Upper lobe of left lung (tissue), 6 donors: ENCODE measurements around the gene KARS1. TPM values are rescaled to one million over a fixed set of nuclear protein-coding genes. Genes with fewer than 3 reads are reported as not detected.

ENCODE experiments used
- ATAC-seq, 2 donors: fragments of 200-7000 bp; cut with Tn5 transposase; one replicate each; pipeline ENCODE4 v1.9.1; 2022; ENCODE audit warnings: mild to moderate bottlenecking in 2 of 2, moderate library complexity in 2 of 2; ENCODE audit not compliant: low FRiP score in 2 of 2
- DNase-seq, 2 donors: peaks; one replicate each; pipeline ENCODE4 v3.0.0-alpha.2; 2019 to 2020
- H3K27ac ChIP-seq, 4 donors: fragments of 200-600 bp; sonication (generic); one replicate each; pipeline ENCODE4 v1.5.1; 2016 to 2019
- H3K27me3 ChIP-seq, 4 donors: fragments of 200-600 bp; sonication (generic); one replicate each; pipeline ENCODE4 v1.5.1; 2017 to 2019
- H3K36me3 ChIP-seq, 4 donors: fragments of 200-600 bp; sonication (generic); one replicate each; pipeline ENCODE4 v1.5.1; 2016 to 2019
- H3K4me1 ChIP-seq, 4 donors: fragments of 200-600 bp; sonication (generic); one replicate each; pipeline ENCODE4 v1.5.1; 2018 to 2019
- H3K4me3 ChIP-seq, 4 donors: fragments of 200-600 bp; sonication (generic); one replicate each; pipeline ENCODE4 v1.5.1; 2017 to 2019; ENCODE audit warnings: mild to moderate bottlenecking in 2 of 4, moderate library complexity in 1 of 4
- H3K9me3 ChIP-seq, 4 donors: fragments of 200-600 bp; sonication (generic); one replicate each; pipeline ENCODE4 v1.5.1; 2018 to 2019
- CTCF ChIP-seq, 6 experiments: fragments of 450-650 bp in 4 of 6; fragments of 200-600 bp in 2 of 6; sonication (generic) in 2 of 6; IDR thresholded peaks; one replicate each; pipeline ENCODE4 v1.5.1; 2016 to 2019; ENCODE audit warnings: antibody characterized with exemption in 6 of 6
- EP300 ChIP-seq, 4 donors: sonication (generic); formaldehyde crosslinking; IDR thresholded peaks; one replicate each; pipeline ENCODE4 v1.5.1; 2017; ENCODE audit warnings: antibody characterized with exemption in 4 of 4, control low read depth in 2 of 4
- POLR2A ChIP-seq, 4 donors: fragments of 450-650 bp; IDR thresholded peaks; one replicate each; pipeline ENCODE4 v1.5.1; 2016 to 2017; ENCODE audit warnings: antibody characterized with exemption in 4 of 4, mild to moderate bottlenecking in 2 of 4
- POLR2AphosphoS5 ChIP-seq, 2 donors: sonication (generic); formaldehyde crosslinking; IDR thresholded peaks; one replicate each; pipeline ENCODE4 v1.5.1; 2017; ENCODE audit warnings: antibody characterized with exemption in 2 of 2
- WGBS, 2 donors: methylation state at CpG; one replicate each; pipeline ENCODE4 v1.1.5; 2017 to 2018; 5-methylcytosine and 5-hydroxymethylcytosine counted together
- total RNA-seq, 6 donors: library from RNA; depleted of rRNA in 4 of 6; stranded (reverse); fragments of >200 nt in 4 of 6; gene quantifications; one replicate each; pipeline versions ENCODE4 v1.1.0 to v1.2.1, GENCODE V29; 2016 to 2021
- donor health status: DM: no; HTN: no; CAD: no; lungs with moderate emphysema.
- donor health status: DM: no; HTN: yes; CAD: no; lungs with severe emphysema.

The KARS1 gene
- total RNA-seq, 6 donors from 2014 or later, result 59.4 to 94.2 (median 86.3) TPM

GRCh38 chr16:75617121-75617520 is 30.3 kb downstream of the KARS1 start:
- H3K4me1 ChIP-seq, result peaks cover 6 to 14% (median 8%) of the 10 kb centered on the region in 4 donors
- DNase-seq (no peak), ATAC-seq (no peak)
- H3K27me3 ChIP-seq, result no peaks in the 10 kb centered on the region
- 90 to 93% methylated on average over 3 of the region's 3 CpGs for WGBS, 2 donors
- H3K36me3 ChIP-seq, result peaks cover under 1 to 70% (median 59%) of the 10 kb centered on the region in 4 donors
- peak overlapping the region in 1 of 4 donors; percentile 28 for H3K27ac ChIP-seq
- no peak overlapping the region for H3K4me3 ChIP-seq
- TF ChIP-seq EP300 (IDR thresholded peaks at IDR 0.05), result no peak
- no peak for TF ChIP-seq POLR2A (IDR thresholded peaks at IDR 0.05)
- TF ChIP-seq POLR2AphosphoS5 (IDR thresholded peaks at IDR 0.05), result no peak
- TF ChIP-seq CTCF (IDR thresholded peaks at IDR 0.05), result no peak
- no peaks in the 10 kb centered on the region for H3K9me3 ChIP-seq

- Histone ChIP-seq H3K4me1 (peaks cover under 1 to 8% (median 2%) of the 10 kb centered on the region in 4 donors), H3K27ac (peak overlapping the region in 1 of 4 donors; percentile 28), H3K9me3 (no peaks in the 10 kb centered on the region), H3K4me3 (no peak overlapping the region), H3K36me3 (peaks cover 2 to 76% (median 65%) of the 10 kb centered on the region in 4 donors), H3K27me3 (no peaks in the 10 kb centered on the region)
- ATAC-seq, result no peak
- TF ChIP-seq POLR2A (IDR thresholded peaks at IDR 0.05) (no peak), POLR2AphosphoS5 (IDR thresholded peaks at IDR 0.05) (no peak), EP300 (IDR thresholded peaks at IDR 0.05) (no peak)
- WGBS, 2 donors, result 89 to 97% methylated on average over 4 of the region's 4 CpGs
- DNase-seq, result no peak
Measured at GRCh38 chr16:75616521-75617010, 30.9 kb downstream of the KARS1 start.

- Histone ChIP-seq H3K27ac (no peak overlapping the region), H3K27me3 (no peaks in the 10 kb centered on the region), H3K36me3 (peaks cover 4 to 85% (median 67%) of the 10 kb centered on the region in 4 donors), H3K9me3 (no peaks in the 10 kb centered on the region), H3K4me3 (no peak overlapping the region), H3K4me1 (no peaks in the 10 kb centered on the region)
- ATAC-seq, result no peak
- no peak for DNase-seq
- no peak for TF ChIP-seq CTCF (IDR thresholded peaks at IDR 0.05)
- TF ChIP-seq POLR2A (IDR thresholded peaks at IDR 0.05), result no peak
- no peak for TF ChIP-seq POLR2AphosphoS5 (IDR thresholded peaks at IDR 0.05)
- TF ChIP-seq EP300 (IDR thresholded peaks at IDR 0.05), result no peak
- WGBS, 2 donors, result 94 to 100% methylated on average over 2 of the region's 2 CpGs
Measured at GRCh38 chr16:75615619-75616018, 31.8 kb downstream of the KARS1 start.

GRCh38 chr16:75614066-75614897 is 33.2 kb downstream of the KARS1 start:
- Histone ChIP-seq H3K4me3 (no peak overlapping the region), H3K9me3 (no peaks in the 10 kb centered on the region), H3K4me1 (no peaks in the 10 kb centered on the region), H3K27me3 (no peaks in the 10 kb centered on the region), H3K36me3 (peaks cover 4 to 93% (median 61%) of the 10 kb centered on the region in 4 donors), H3K27ac (no peak overlapping the region)
- TF ChIP-seq POLR2A (IDR thresholded peaks at IDR 0.05) (no peak), EP300 (IDR thresholded peaks at IDR 0.05) (no peak), POLR2AphosphoS5 (IDR thresholded peaks at IDR 0.05) (no peak), CTCF (IDR thresholded peaks at IDR 0.05) (no peak)
- ATAC-seq, result no peak
- WGBS, 2 donors, result 90 to 95% methylated on average over 4 of the region's 4 CpGs
- no peak for DNase-seq

- Histone ChIP-seq H3K4me1 (no peaks in the 10 kb centered on the region), H3K27me3 (no peaks in the 10 kb centered on the region), H3K9me3 (no peaks in the 10 kb centered on the region), H3K36me3 (peaks cover 27 to 95% (median 46%) of the 10 kb centered on the region in 4 donors), H3K27ac (no peak overlapping the region), H3K4me3 (no peak overlapping the region)
- 100% methylated on average over 1 of the region's 1 CpG for WGBS, 2 donors
- no peak for TF ChIP-seq EP300 (IDR thresholded peaks at IDR 0.05)
- TF ChIP-seq CTCF (IDR thresholded peaks at IDR 0.05), result no peak
- TF ChIP-seq POLR2A (IDR thresholded peaks at IDR 0.05), result no peak
- TF ChIP-seq POLR2AphosphoS5 (IDR thresholded peaks at IDR 0.05), result no peak
- no peak for DNase-seq
- no peak for ATAC-seq
Measured at GRCh38 chr16:75606507-75606906, 41.0 kb downstream of the KARS1 start.
